Lower leg skin (tissue), 3 donors: ENCODE measurements around the gene SHISA7.

ENCODE experiments used
- POLR2A ChIP-seq, 2 donors: fragments of 450-650 bp; IDR thresholded peaks; one replicate each; pipeline ENCODE4 v1.6.1; 2016 to 2017; ENCODE audit warnings: antibody characterized with exemption in 2 of 2, mild to moderate bottlenecking in 1 of 2, moderate library complexity in 1 of 2
- TF ChIP-seq, protein P1 (sequence below), 3 donors: fragments of 450-650 bp; IDR thresholded peaks; one replicate each; pipeline ENCODE4 v1.5.1; 2016; ENCODE audit warnings: antibody characterized with exemption in 3 of 3, mild to moderate bottlenecking in 3 of 3, moderate library complexity in 2 of 3

DNA sequence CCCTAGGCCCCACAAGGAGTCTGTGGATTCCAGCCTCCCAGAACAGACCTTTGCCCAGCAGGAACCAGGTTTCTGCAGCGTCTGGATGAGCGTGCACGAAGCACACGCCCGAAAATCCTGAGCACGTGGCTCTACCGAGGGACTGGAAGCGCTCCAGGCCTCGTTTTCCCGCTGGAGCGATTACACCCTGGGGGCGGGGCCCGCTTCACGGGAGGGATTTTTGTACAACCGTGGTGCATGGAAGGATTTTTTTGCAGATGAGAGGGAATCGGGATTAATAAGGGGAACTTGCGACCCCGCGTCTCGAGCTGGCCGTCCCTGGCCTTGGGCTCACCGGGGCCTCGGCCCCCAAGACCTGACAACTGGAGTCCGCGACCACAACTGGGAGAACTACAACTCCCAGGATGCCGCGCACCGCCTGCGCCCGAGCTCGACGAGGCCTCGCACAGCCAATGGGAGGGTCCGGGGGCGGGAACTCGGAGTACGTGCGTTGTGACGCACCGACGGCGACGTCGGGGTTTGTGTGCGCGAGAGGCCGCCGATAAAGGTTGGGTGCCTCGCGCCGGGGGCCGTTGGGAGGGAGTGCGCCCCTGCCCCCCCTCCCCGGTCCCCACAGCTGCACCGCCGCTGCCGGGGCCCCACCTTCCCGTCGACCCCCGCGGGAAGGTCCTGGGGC is 33.1 kb upstream of the SHISA7 start, which contains the start of gene ZNF628:
- TF ChIP-seq, protein P1, sequence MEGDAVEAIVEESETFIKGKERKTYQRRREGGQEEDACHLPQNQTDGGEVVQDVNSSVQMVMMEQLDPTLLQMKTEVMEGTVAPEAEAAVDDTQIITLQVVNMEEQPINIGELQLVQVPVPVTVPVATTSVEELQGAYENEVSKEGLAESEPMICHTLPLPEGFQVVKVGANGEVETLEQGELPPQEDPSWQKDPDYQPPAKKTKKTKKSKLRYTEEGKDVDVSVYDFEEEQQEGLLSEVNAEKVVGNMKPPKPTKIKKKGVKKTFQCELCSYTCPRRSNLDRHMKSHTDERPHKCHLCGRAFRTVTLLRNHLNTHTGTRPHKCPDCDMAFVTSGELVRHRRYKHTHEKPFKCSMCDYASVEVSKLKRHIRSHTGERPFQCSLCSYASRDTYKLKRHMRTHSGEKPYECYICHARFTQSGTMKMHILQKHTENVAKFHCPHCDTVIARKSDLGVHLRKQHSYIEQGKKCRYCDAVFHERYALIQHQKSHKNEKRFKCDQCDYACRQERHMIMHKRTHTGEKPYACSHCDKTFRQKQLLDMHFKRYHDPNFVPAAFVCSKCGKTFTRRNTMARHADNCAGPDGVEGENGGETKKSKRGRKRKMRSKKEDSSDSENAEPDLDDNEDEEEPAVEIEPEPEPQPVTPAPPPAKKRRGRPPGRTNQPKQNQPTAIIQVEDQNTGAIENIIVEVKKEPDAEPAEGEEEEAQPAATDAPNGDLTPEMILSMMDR (IDR thresholded peaks at IDR 0.05), result no peak
- TF ChIP-seq POLR2A (IDR thresholded peaks at IDR 0.05), result no peak
